ENCODE results near the gene MEIS2.

DNA sequence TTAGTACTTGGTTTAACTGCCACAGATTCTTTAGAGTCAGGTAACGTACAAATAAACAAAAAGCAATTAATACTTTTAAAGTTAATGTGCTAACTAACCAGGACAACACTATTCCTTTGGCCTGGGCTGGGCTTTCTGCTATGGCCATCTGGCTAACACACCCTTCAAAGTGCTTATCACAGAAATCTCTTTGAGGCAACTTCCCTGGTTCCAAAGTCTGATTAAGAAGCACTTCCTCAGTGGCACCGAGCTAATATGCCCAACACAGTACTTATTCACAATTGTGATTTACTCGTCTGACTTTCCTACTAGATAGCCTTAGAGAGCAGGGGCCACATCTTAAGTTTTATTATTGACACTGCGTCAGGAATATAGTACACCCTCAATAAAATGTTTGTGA, 191.4 kb downstream of the MEIS2 start:
- no peak for TF ChIP-seq POLR2AphosphoS5 (IDR thresholded peaks at IDR 0.05; ENCODE audit: low read depth)
- TF ChIP-seq, protein P1, sequence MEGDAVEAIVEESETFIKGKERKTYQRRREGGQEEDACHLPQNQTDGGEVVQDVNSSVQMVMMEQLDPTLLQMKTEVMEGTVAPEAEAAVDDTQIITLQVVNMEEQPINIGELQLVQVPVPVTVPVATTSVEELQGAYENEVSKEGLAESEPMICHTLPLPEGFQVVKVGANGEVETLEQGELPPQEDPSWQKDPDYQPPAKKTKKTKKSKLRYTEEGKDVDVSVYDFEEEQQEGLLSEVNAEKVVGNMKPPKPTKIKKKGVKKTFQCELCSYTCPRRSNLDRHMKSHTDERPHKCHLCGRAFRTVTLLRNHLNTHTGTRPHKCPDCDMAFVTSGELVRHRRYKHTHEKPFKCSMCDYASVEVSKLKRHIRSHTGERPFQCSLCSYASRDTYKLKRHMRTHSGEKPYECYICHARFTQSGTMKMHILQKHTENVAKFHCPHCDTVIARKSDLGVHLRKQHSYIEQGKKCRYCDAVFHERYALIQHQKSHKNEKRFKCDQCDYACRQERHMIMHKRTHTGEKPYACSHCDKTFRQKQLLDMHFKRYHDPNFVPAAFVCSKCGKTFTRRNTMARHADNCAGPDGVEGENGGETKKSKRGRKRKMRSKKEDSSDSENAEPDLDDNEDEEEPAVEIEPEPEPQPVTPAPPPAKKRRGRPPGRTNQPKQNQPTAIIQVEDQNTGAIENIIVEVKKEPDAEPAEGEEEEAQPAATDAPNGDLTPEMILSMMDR (conservative IDR thresholded peaks at IDR 0.05; ENCODE audit: low read depth in 2 of 2), result no peak
